OCI-LY1 (cell line): Measurements from ENCODE around the gene HOXD3.

Experiments used
- H2AFZ ChIP-seq: fragments of 200-600 bp; sonication (generic), shearing (Covaris generic); 2 replicates; pipeline ENCODE4 v1.6.0; 2014; ENCODE audit warnings: antibody characterized with exemption, mild to moderate bottlenecking, low read length
- H3F3A ChIP-seq: fragments of 200-600 bp; sonication (generic), shearing (Covaris generic); 2 replicates; pipeline ENCODE4 v1.6.0; 2014; ENCODE audit warnings: mild to moderate bottlenecking, antibody characterized with exemption, low read length, moderate library complexity; ENCODE audit not compliant: insufficient read depth
- H3K27ac ChIP-seq: fragments of 200-600 bp; sonication (generic); 2 replicates; pipeline ENCODE4 v1.5.1; 2014; ENCODE audit warnings: low read length, mixed run types, mild to moderate bottlenecking, low read depth; ENCODE audit not compliant: poor library complexity, severe bottlenecking
- H3K27me3 ChIP-seq: fragments of 200-600 bp; sonication (generic); 2 replicates; pipeline ENCODE4 v1.6.0; 2014; ENCODE audit warnings: antibody characterized with exemption, mild to moderate bottlenecking, low read length, moderate library complexity; ENCODE audit not compliant: insufficient read depth
- H3K36me3 ChIP-seq: fragments of 200-600 bp; sonication (generic); 2 replicates; pipeline ENCODE4 v1.6.1; 2014; ENCODE audit warnings: mild to moderate bottlenecking, antibody characterized with exemption, low read length, moderate library complexity, mixed read lengths; ENCODE audit not compliant: insufficient read depth
- H3K4me1 ChIP-seq: fragments of 200-600 bp; sonication (generic); 2 replicates; pipeline ENCODE4 v1.5.1; 2014; ENCODE audit warnings: mild to moderate bottlenecking, low read length, moderate library complexity; ENCODE audit not compliant: insufficient read depth, severe bottlenecking
- H3K4me2 ChIP-seq: fragments of 200-600 bp; sonication (generic), shearing (Covaris generic); 2 replicates; pipeline ENCODE4 v1.6.1; 2014; ENCODE audit warnings: low read length
- H3K4me3 ChIP-seq: fragments of 200-600 bp; sonication (generic); 2 replicates; pipeline ENCODE4 v1.5.1; 2014; ENCODE audit warnings: low read length, low read depth, mild to moderate bottlenecking, mixed read lengths; ENCODE audit not compliant: poor library complexity, severe bottlenecking
- H3K79me2 ChIP-seq: fragments of 200-600 bp; shearing (Covaris generic); 2 replicates; pipeline ENCODE4 v1.6.1; 2016; ENCODE audit warnings: mixed run types, low read length, mixed read lengths; ENCODE audit not compliant: insufficient read depth
- H3K9ac ChIP-seq: fragments of 200-600 bp; sonication (generic), shearing (Covaris generic); 2 replicates; pipeline ENCODE4 v1.6.1; 2014; ENCODE audit warnings: mild to moderate bottlenecking, low read length, mixed read lengths
- H3K9me2 ChIP-seq: fragments of 200-600 bp; sonication (generic), shearing (Covaris generic); 2 replicates; pipeline ENCODE4 v1.6.1; 2014; ENCODE audit warnings: low read depth, mild to moderate bottlenecking, low read length, mixed read lengths
- H3K9me3 ChIP-seq: fragments of 200-600 bp; shearing (Covaris generic); 2 replicates; pipeline ENCODE4 v1.6.1; 2014; ENCODE audit warnings: low read length, mixed read lengths
- H4K20me1 ChIP-seq: fragments of 200-600 bp; sonication (generic), shearing (Covaris generic); 2 replicates; pipeline ENCODE4 v1.6.0; 2016; ENCODE audit warnings: mild to moderate bottlenecking, low read length; ENCODE audit not compliant: insufficient read depth
- EZH2 ChIP-seq: fragments of 200-600 bp; sonication (generic), shearing (Covaris generic); IDR thresholded peaks from 2 replicates; pipeline ENCODE4 v1.8.0; 2017; ENCODE audit warnings: borderline replicate concordance, mixed run types, mild to moderate bottlenecking, antibody characterized with exemption, low read length, moderate library complexity, mixed read lengths
- TF ChIP-seq, protein P1 (sequence below): fragments of 200-600 bp; sonication (generic), shearing (Covaris generic); IDR thresholded peaks from 2 replicates; pipeline ENCODE4 v1.5.1; 2017; ENCODE audit warnings: mild to moderate bottlenecking, antibody characterized with exemption, low read length, moderate library complexity, mixed read lengths

Gene HOXD3

GRCh38 chr2:176128172-176128981, 28.7 kb upstream of the HOXD3 start:
- no peaks in the 10 kb centered on the region for H3K9me2 ChIP-seq
- H3K9ac ChIP-seq = no peak overlapping the region
- H3K9me3 ChIP-seq = no peaks in the 10 kb centered on the region
- no peak overlapping the region for H3K4me2 ChIP-seq
- H3K27me3 ChIP-seq = no peaks in the 10 kb centered on the region; the same call in none of the 2 replicates
- H2AFZ ChIP-seq = no peak overlapping the region
- H3K4me1 ChIP-seq = no peaks in the 10 kb centered on the region
- H3K27ac ChIP-seq = no peak overlapping the region
- TF ChIP-seq, protein P1, sequence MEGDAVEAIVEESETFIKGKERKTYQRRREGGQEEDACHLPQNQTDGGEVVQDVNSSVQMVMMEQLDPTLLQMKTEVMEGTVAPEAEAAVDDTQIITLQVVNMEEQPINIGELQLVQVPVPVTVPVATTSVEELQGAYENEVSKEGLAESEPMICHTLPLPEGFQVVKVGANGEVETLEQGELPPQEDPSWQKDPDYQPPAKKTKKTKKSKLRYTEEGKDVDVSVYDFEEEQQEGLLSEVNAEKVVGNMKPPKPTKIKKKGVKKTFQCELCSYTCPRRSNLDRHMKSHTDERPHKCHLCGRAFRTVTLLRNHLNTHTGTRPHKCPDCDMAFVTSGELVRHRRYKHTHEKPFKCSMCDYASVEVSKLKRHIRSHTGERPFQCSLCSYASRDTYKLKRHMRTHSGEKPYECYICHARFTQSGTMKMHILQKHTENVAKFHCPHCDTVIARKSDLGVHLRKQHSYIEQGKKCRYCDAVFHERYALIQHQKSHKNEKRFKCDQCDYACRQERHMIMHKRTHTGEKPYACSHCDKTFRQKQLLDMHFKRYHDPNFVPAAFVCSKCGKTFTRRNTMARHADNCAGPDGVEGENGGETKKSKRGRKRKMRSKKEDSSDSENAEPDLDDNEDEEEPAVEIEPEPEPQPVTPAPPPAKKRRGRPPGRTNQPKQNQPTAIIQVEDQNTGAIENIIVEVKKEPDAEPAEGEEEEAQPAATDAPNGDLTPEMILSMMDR = no peak
- TF ChIP-seq EZH2 = no peak
- H3K4me3 ChIP-seq = no peak overlapping the region
- no peaks in the 10 kb centered on the region for H3K79me2 ChIP-seq
- H4K20me1 ChIP-seq = no peaks in the 10 kb centered on the region
- H3F3A ChIP-seq = no peaks in the 10 kb centered on the region
- no peaks in the 10 kb centered on the region for H3K36me3 ChIP-seq

DNA sequence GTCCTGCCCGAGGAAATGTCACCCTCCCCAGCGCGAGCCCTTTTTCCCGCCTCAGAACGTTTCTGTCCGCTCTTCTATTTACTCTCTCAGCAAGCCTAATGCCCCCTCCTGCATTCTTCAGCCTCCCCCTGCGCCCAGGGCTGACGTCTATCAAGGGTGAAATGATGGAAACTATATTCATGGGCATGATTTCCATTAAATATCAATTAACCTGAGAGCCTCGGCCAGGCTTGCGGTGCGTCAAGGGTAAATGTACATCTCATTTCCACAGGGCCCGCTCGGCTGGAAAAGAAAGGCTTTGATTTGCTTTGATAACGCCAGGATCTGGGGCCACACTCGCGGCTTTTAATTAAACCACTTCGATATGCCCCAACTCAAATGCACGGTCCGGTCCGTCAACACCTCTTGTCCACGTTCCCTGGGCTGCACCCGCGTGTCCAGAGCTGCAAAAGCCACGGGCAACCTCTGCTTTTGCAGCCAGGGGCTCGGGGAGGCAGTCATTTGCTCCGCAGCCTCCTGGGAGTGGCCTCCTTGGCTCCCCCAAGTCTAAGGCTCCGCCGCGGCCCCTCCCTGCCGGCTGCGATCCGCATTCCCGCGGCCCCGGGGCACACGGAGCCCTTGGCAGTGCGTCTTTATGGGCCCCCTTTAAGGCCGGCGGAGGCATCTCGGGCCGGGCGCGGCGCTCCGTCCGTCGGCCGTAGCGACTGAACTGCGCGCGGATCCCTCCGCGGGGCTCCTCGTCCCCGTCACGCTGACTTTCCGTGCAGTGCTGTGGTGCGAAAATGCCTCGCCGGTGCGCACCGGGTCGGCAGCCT, 27.9 kb upstream of the HOXD3 start, which contains the start of gene HOXD8:
Gene HOXD8 (plus strand): TSS at position 724 of the 815 bp plus-strand sequence. CDS start 662 bp downstream, outside the sequence.
- TF ChIP-seq, protein P1 = no peak
- no peak for TF ChIP-seq EZH2
- no peak within 1 kb of the TSS for H3K9ac ChIP-seq
- no peak within 1 kb of the TSS for H3K4me3 ChIP-seq
- H3K9me3 ChIP-seq = no peaks in the 10 kb centered on the region
- H3K27ac ChIP-seq = no peak within 1 kb of the TSS
- H3K4me1 ChIP-seq = no peaks in the 10 kb centered on the region
- no peaks in the 10 kb centered on the region; the same call in none of the 2 replicates for H3K27me3 ChIP-seq
- no peaks in the 10 kb centered on the region for H4K20me1 ChIP-seq
- no peaks in the 10 kb centered on the region for H3K36me3 ChIP-seq
- H3F3A ChIP-seq = no peaks in the 10 kb centered on the region
- no peak within 1 kb of the TSS for H2AFZ ChIP-seq
- H3K4me2 ChIP-seq = no peak within 1 kb of the TSS
- no peaks in the 10 kb centered on the region for H3K9me2 ChIP-seq
- no peaks in the 10 kb centered on the region for H3K79me2 ChIP-seq

DNA sequence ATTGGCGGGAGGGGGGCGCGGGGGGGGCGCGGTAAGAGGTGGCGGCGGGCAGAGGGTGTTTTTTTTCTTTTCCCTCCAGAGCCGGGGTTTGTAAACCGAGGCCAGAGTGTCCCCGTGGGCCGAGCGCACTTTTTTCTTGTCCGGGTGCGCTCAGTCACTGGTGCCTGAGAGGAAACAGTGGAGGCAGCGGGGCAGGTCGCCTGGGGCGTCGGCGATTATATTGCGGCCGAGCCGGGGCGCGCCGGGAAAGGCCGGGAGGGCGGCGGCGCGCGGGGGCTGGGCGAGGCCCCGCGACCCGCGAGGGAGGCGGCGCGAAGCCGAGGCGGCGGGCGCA, 27.3 kb upstream of the HOXD3 start:
- no peak overlapping the region for H3K4me2 ChIP-seq
- no peaks in the 10 kb centered on the region; the same call in none of the 2 replicates for H3K27me3 ChIP-seq
- H3K9ac ChIP-seq = no peak overlapping the region
- H3K9me3 ChIP-seq = no peaks in the 10 kb centered on the region
- no peaks in the 10 kb centered on the region for H3F3A ChIP-seq
- no peaks in the 10 kb centered on the region for H4K20me1 ChIP-seq
- H3K27ac ChIP-seq = no peak overlapping the region
- H3K4me1 ChIP-seq = no peaks in the 10 kb centered on the region
- no peaks in the 10 kb centered on the region for H3K79me2 ChIP-seq
- TF ChIP-seq, protein P1 = no peak
- TF ChIP-seq EZH2 = no peak
- H3K9me2 ChIP-seq = no peaks in the 10 kb centered on the region
- H2AFZ ChIP-seq = no peak overlapping the region
- no peaks in the 10 kb centered on the region for H3K36me3 ChIP-seq
- H3K4me3 ChIP-seq = no peak overlapping the region
